NCI-H128 (cell line): Measurements from ENCODE around the gene DIAPH2.
"Not testable (repeated sequence)": the region's sequence is repeated elsewhere in the genome, so short reads cannot be mapped to it uniquely, and the experiment has no call there.

Experiments
- DNase-seq: peaks from one replicate; lab custom pipeline; 2025; ENCODE audit not compliant: unreplicated experiment; lab: John Stamatoyannopoulos, UW

The DIAPH2 gene

DNA sequence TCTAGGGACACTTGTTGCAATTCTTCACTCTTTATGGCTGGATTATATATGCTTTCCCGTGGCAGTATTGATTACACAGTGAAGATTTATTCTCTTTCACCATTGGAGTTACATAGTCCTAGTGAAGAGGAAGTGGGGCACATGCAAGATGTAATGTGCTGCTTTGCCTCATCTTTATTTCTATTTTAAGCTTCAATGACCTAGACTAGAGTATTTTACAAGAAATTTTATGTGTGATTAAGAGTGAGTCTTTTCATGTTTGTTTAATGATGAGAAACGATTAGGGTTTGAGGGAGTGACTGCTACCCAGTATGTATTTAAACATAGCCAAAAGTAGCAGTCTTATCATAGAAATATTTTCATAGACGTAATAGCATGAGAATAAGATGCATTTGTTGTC lies 30.8 kb downstream of the DIAPH2 start:
- DNase-seq: no peak

- no peak for DNase-seq
Observed at GRCh38 chrX:96719161-96719875, 34.7 kb downstream of the DIAPH2 start.

DNA sequence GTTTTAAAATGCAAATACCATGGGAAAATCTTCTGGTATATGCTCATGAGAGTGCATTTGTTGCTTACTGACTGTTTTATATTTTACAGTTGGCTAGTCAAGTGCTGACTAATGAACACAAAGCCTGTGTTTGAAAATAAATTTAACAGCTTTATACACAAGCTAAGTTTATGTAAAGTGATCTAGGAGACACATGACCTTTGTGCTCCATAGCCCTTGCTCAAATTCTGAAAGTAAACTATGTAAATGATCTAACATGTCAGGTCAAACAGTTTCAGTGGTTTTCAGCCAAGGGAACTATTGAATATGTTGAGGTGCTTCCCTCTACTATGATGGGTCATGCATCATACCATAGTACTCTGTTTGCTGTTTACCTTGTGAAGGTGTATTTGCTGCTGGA lies 36.7 kb downstream of the DIAPH2 start:
- no peak for DNase-seq

- DNase-seq: no peak
Observed at GRCh38 chrX:96722781-96723180, 38.1 kb downstream of the DIAPH2 start.

DNA sequence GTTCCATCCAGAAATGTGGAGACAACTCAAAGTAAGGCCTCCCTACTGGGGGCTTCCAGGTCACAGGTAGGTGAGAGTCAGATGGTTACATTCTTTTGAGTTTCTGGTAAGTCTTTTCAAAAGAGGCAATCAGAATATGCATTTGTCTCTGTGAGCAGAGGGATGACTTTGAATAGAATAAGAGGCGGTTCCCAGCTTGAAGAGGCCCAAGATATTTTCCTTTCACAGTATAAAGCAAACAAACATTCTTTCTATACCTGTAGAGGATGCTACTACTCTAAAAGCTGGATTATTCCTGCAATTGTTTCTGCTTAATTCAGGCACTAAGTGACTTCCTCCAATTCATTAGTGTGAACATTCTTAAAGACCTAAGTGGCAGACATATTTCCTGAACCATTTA lies 44.4 kb downstream of the DIAPH2 start:
- DNase-seq: no peak

DNA sequence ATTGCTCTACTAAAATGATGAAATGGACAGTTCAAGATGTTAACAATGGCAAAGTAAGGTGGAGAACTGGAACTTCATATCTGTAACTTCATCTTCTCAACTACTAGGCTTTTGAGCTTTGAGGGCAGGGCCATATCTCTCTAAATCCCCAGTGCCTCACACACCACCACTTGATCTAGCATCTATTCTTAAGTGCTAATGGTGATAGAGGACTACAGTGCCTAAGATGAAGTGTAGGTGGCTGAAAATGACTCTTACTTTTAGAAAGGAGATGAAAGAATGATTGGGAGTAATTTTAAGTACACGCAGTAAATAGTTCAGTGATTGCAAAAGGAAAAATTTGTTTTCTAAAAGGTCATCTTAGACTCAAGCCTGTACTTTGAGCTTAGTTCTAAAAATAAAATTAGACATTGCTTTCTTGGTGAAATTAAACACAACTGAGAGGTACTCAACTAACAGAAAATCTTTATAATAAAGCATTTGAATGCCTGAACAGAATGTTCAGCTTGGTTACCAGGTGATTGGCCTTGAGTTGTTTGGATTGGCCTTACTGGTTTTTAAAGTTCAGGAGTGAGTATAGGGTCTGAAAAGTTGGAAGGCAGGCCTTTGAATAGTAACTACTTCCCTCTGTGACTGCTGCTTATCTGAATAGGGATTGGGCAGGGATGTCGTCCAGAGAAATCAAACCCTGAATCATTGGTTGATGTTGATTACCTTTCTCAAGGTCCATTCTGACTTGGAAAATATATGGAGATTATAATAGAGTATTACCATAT lies 45.4 kb downstream of the DIAPH2 start:
- no peak for DNase-seq

GRCh38 chrX:96731000-96731399 lies 46.4 kb downstream of the DIAPH2 start:
- not testable (repeated sequence) for DNase-seq

GRCh38 chrX:96743367-96744073 lies 58.9 kb downstream of the DIAPH2 start:
- no peak for DNase-seq

DNA sequence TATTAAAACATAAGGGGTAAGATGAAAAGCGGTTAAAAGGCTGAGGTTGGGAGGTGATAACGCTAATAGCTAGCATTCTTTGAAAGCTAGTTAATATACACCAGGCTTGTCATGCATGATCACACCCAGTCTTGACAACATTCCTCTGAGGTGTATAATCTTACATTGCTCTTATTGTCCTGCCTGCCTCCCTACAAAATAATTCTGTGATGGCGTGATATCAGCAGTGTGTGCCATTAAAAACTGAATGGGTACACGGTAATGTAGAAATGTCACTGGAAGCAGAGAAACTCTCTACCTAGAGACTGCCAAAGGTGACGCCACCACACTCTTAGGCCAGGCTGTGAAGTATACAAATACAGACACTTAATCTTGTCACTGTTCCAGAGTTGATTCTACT lies 68.1 kb downstream of the DIAPH2 start:
- DNase-seq: no peak

DNA sequence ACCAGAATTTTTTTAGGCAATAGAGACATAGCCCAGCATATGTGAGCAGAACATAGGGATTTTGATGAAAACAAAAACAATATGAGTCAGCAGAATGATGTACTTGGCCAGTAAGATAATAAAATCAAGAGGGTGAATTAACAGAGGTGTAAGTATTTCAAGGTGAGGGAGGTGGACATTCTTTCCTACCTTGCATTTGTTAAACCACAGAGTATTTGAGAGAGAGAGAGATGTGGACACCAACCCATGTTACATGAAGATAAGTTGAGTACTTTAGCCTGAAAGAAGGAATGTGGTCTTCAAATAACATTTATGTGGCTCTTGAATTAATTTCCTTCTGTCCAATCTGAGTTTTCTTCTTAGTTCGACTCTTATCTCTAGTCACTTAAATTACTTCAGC lies 68.6 kb downstream of the DIAPH2 start:
- no peak for DNase-seq

GRCh38 chrX:96756491-96756890 lies 71.8 kb downstream of the DIAPH2 start:
- DNase-seq: no peak

GRCh38 chrX:96761566-96761965 lies 76.9 kb downstream of the DIAPH2 start:
- DNase-seq: no peak

- no peak for DNase-seq
Observed at GRCh38 chrX:96763608-96764007, 79.0 kb downstream of the DIAPH2 start.

- DNase-seq: no peak
Observed at GRCh38 chrX:96764864-96765263, 80.2 kb downstream of the DIAPH2 start.

DNA sequence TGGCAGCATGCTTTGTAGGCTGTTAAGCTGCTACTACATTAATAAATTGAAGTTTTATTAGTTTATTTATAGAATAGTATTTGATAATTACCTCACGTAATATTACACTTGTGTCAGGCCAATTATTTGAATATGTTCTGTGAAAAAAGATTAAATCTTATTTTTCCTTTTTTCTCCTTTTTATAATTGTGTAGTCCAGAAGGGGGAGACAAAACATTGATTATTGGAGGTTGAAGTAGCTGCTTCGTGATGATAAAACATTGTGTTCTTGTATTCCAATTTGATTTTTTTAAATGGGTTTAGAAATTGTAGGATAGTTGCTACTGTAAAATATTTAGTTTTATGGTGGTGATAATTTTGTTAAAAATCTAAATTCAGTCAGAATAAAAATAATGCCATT lies 85.7 kb downstream of the DIAPH2 start:
- DNase-seq: no peak

GRCh38 chrX:96771486-96771885 lies 86.8 kb downstream of the DIAPH2 start:
- DNase-seq: no peak

DNA sequence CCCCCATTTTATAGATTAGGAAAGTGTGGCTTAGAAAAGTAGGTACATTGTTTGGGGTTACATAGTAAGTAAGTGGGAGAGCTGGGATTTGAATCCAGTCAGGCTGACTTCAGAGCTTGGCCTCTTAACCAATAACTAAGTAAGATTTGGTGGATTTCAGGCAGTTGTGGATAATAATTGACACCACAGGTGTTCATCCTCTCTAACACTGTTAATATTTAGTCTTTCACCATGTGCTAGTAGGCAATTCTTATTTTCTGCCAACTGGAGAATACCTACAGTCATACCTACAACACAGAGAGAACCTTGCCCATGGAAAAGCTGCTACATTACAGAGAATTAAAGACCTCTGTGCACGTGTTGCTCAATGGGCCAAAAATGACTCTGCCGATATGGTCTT lies 89.5 kb downstream of the DIAPH2 start:
- no peak for DNase-seq

DNA sequence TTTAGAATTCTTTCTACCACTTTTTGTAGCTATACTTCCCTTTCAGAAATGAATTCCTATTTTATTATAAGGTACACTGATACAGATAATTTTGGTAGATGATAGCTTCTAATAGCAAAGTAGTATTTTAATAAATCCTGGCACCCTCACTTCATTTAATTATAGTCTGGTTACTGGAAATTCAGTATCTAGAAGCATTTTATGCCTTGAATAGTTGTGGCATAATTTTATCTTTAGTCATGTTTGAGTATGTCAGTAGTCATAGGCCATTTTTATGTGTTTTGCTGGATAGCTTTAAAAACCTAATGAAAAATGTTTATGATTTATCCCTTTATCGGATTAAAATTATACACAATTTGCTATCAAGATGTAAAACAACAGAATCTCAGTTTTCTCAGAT lies 92.3 kb downstream of the DIAPH2 start:
- DNase-seq: no peak

- no peak for DNase-seq
Observed at GRCh38 chrX:96791559-96791958, 106.9 kb downstream of the DIAPH2 start.

DNA sequence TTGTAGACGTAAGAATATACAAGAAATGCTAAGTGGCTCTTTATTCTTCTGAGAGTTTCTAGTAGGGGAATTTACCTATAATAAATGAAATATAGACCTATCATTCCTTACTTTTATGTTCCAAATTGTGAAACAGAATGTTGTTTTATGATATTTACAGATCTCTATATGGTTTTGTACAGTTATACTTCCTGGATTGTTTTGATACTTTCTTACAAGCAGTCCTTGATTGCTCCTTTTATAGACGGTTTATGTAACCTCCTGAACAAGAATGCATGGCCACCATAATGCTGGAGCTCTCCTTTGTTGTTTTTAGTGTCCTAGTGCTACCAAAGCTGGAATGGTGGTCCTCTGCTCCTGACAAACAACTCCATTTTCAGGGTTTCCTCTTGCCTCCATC lies 107.4 kb downstream of the DIAPH2 start:
- DNase-seq: no peak

GRCh38 chrX:96798982-96799381 lies 114.3 kb downstream of the DIAPH2 start:
- no peak for DNase-seq

DNA sequence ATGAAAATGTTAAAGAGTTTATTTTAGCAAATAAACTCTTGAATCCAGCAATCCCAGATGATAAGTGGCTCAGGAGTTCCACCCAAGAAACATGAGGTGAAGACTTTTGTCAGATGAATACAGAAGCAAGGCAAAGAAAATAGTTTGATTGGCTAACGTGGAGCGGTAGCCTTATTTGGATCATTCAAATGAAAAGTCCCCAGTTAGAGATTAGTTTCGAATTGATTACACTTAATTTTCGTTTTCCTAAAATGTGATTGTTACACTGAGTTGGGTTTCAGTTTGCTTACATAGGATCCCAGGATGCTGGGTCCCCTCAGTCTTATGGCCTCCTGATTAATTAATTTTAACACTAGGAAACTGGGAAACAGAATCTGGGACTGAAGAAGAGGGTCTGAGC lies 122.7 kb downstream of the DIAPH2 start:
- no peak for DNase-seq
